PC-3 (cell line): Measurements from ENCODE around the gene CAD. TPM values are rescaled to one million over a fixed set of nuclear protein-coding genes. Genes with fewer than 3 reads are reported as not detected.

Source experiments
- ATAC-seq: fragments of 200-7000 bp; cut with Tn5 transposase; 2 replicates; pipeline ENCODE4 v1.9.1; 2020; ENCODE audit warnings: mild to moderate bottlenecking, moderate library complexity
- BruUV-seq: library from RNA; stranded (reverse); fragments of 400-500 nt; replicated peaks from 2 replicates; lab custom pipeline; 2021; lab: Mats Ljungman, UMichigan
- CTCF ChIA-PET: fragments of 300-600 bp; sonication (Branson Sonifier 250); formaldehyde crosslinking; loops from one replicate; lab custom pipeline; 2022; ENCODE audit warnings: antibody characterized with exemption; lab: Charles Lee
- POLR2A ChIA-PET: fragments of 300-600 bp; sonication (Branson Sonifier 250); formaldehyde crosslinking; loops from one replicate; lab custom pipeline; 2022; ENCODE audit warnings: antibody characterized with exemption; ENCODE audit not compliant: unreplicated experiment; lab: Charles Lee
- DNase-seq: peaks from one replicate; pipeline ENCODE4 v3.0.0-alpha.2; 2015
- H2AFZ ChIP-seq: fragments of 300-600 bp; sonication (generic); 2 replicates; pipeline ENCODE4 v1.6.0; 2016; ENCODE audit warnings: antibody characterized with exemption, low read length
- H3F3A ChIP-seq: fragments of 300-600 bp; sonication (generic); one replicate; pipeline ENCODE4 v1.6.0; 2017; ENCODE audit warnings: antibody characterized with exemption, low read length, control low read depth, mild to moderate bottlenecking; ENCODE audit not compliant: unreplicated experiment
- H3K27ac ChIP-seq: fragments of 300-600 bp; sonication (generic); 2 replicates; pipeline ENCODE4 v1.5.1; 2016; ENCODE audit warnings: mild to moderate bottlenecking, low read length
- H3K27me3 ChIP-seq: fragments of 300-600 bp; sonication (generic); 2 replicates; pipeline ENCODE4 v1.6.1; 2016; ENCODE audit warnings: low read length, mixed read lengths
- H3K36me3 ChIP-seq: fragments of 300-600 bp; sonication (generic); 2 replicates; pipeline ENCODE4 v1.6.1; 2016; ENCODE audit warnings: low read depth, mixed run types, low read length, mixed read lengths
- H3K4me1 ChIP-seq: fragments of 300-600 bp; sonication (generic); 2 replicates; pipeline ENCODE4 v1.5.1; 2016; ENCODE audit warnings: low read length; ENCODE audit not compliant: insufficient read depth
- H3K4me2 ChIP-seq: fragments of 300-600 bp; sonication (generic); 2 replicates; pipeline ENCODE4 v1.6.0; 2016; ENCODE audit warnings: low read length
- H3K4me3 ChIP-seq: fragments of 300-600 bp; sonication (generic); 2 replicates; pipeline ENCODE4 v1.5.1; 2016; ENCODE audit warnings: mild to moderate bottlenecking, low read length, mixed read lengths
- H3K79me2 ChIP-seq: fragments of 300-600 bp; sonication (generic); 2 replicates; pipeline ENCODE4 v1.6.1; 2017; ENCODE audit warnings: low read length, mixed read lengths
- H3K9ac ChIP-seq: fragments of 300-600 bp; sonication (generic); 2 replicates; pipeline ENCODE4 v1.6.0; 2016; ENCODE audit warnings: mild to moderate bottlenecking, low read length
- H3K9me2 ChIP-seq: fragments of 300-600 bp; sonication (generic); replicated peaks from 2 replicates; pipeline ENCODE4 v1.6.1; 2016; ENCODE audit warnings: mixed run types, low read length, mixed read lengths
- H3K9me3 ChIP-seq: fragments of 300-600 bp; sonication (generic); 2 replicates; pipeline ENCODE4 v1.6.1; 2016; ENCODE audit warnings: low read length, mixed read lengths
- H4K20me1 ChIP-seq: fragments of 300-600 bp; sonication (generic); 2 replicates; pipeline ENCODE4 v1.6.1; 2016; ENCODE audit warnings: low read length, mixed read lengths
- EZH2 ChIP-seq: fragments of 300-600 bp; sonication (generic); IDR thresholded peaks from one replicate; pipeline ENCODE4 v1.6.1; 2017; ENCODE audit warnings: antibody characterized with exemption, mild to moderate bottlenecking, low read length; ENCODE audit not compliant: unreplicated experiment
- EZH2phosphoT487 ChIP-seq: fragments of 300-600 bp; sonication (generic); IDR thresholded peaks from 2 replicates; pipeline ENCODE4 v1.6.1; 2018; ENCODE audit warnings: mild to moderate bottlenecking, antibody characterized with exemption, low read length, borderline replicate concordance
- intact Hi-C: fragments of 100-400 bp; cut with micrococcal nuclease; formaldehyde crosslinking; loops from 2 replicates; pipeline ENCODE4 v1.9.0; 2023
- total RNA-seq: library from RNA; depleted of rRNA; stranded (reverse); fragments of >200 nt; gene quantifications from 2 replicates; pipeline ENCODE4 v1.2.3, GENCODE V29; 2014
- TF ChIP-seq, protein P1 (sequence below): fragments of 300-600 bp; sonication (generic); conservative IDR thresholded peaks from 2 replicates; pipeline ENCODE4 v1.5.1; 2017; ENCODE audit warnings: antibody characterized with exemption, low read depth, mild to moderate bottlenecking, low read length

CAD gene
- total RNA-seq, 1 experiment from 2014 or later: 85.9 TPM

- H3K4me2 ChIP-seq: no peak overlapping the region
- BruUV-seq: no TSS peak
- no peak overlapping the region for H3K4me3 ChIP-seq
- H3K9me3 ChIP-seq: no peaks in the 10 kb centered on the region
- no peaks in the 10 kb centered on the region for H3K9me2 ChIP-seq
- no peaks in the 10 kb centered on the region for H3K79me2 ChIP-seq
- TF ChIP-seq, protein P1, sequence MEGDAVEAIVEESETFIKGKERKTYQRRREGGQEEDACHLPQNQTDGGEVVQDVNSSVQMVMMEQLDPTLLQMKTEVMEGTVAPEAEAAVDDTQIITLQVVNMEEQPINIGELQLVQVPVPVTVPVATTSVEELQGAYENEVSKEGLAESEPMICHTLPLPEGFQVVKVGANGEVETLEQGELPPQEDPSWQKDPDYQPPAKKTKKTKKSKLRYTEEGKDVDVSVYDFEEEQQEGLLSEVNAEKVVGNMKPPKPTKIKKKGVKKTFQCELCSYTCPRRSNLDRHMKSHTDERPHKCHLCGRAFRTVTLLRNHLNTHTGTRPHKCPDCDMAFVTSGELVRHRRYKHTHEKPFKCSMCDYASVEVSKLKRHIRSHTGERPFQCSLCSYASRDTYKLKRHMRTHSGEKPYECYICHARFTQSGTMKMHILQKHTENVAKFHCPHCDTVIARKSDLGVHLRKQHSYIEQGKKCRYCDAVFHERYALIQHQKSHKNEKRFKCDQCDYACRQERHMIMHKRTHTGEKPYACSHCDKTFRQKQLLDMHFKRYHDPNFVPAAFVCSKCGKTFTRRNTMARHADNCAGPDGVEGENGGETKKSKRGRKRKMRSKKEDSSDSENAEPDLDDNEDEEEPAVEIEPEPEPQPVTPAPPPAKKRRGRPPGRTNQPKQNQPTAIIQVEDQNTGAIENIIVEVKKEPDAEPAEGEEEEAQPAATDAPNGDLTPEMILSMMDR: no peak
- TF ChIP-seq EZH2 (no peak), EZH2phosphoT487 (no peak)
- no peak overlapping the region for H3K9ac ChIP-seq
- CTCF ChIA-PET: no interaction called here
- H3K27ac ChIP-seq: no peak overlapping the region
- H2AFZ ChIP-seq: no peak overlapping the region
- H4K20me1 ChIP-seq: no peaks in the 10 kb centered on the region
- intact Hi-C loops: loop anchor here (5.0 kb wide), 1 partner anchor 69 kb away; the partner anchor contains the start of genes ATRAID and SLC5A6
- H3K27me3 ChIP-seq: no peaks in the 10 kb centered on the region
- H3K36me3 ChIP-seq: no peaks in the 10 kb centered on the region
- ATAC-seq (no peak), DNase-seq (no peak)
- H3F3A ChIP-seq: no peaks in the 10 kb centered on the region
- H3K4me1 ChIP-seq: peaks cover 20% of the 10 kb centered on the region
- POLR2A ChIA-PET: no interaction called here
These were observed 64.3 kb downstream of the CAD start for GRCh38 chr2:27281442-27281841.

- ChIA-PET POLR2A (interaction anchor here (0.6 kb wide), 1 partner anchor 70 kb away, joined by 3 read pairs; the partner anchor contains the start of genes ATRAID and SLC5A6), CTCF (no interaction called here)
- Histone ChIP-seq H3K4me2 (peak within 1 kb of the TSS; percentile 32), H3F3A (no peaks in the 10 kb centered on the region), H3K27ac (peak within 1 kb of the TSS; percentile 29; the same call in 1 of the 2 replicates), H3K79me2 (no peaks in the 10 kb centered on the region), H3K9me3 (no peaks in the 10 kb centered on the region), H3K4me1 (peaks cover 20% of the 10 kb centered on the region), H3K9me2 (no peaks in the 10 kb centered on the region), H3K27me3 (no peaks in the 10 kb centered on the region), H4K20me1 (no peaks in the 10 kb centered on the region), H3K4me3 (no peak within 1 kb of the TSS), H2AFZ (peak within 1 kb of the TSS; percentile 59), H3K36me3 (no peaks in the 10 kb centered on the region), H3K9ac (no peak within 1 kb of the TSS)
- ATAC-seq (peak; percentile 44), DNase-seq (peak; percentile 49)
- no TSS peak for BruUV-seq
- intact Hi-C loops: loop anchor here (5.0 kb wide), 1 partner anchor 70 kb away; the partner anchor contains the start of genes ATRAID and SLC5A6
- TF ChIP-seq EZH2 (no peak), EZH2phosphoT487 (no peak)
- TF ChIP-seq, protein P1: no peak
These were observed 64.8 kb downstream of the CAD start, which contains the start of gene TRIM54 for GRCh38 chr2:27281855-27282559. TSS of gene TRIM54 (plus strand) at chr2:27282429. CDS start at chr2:27282732, 303 bp downstream.

GRCh38 chr2:27282892-27283291, 65.7 kb downstream of the CAD start:
- Histone ChIP-seq H3K9ac (no peak overlapping the region), H3K79me2 (no peaks in the 10 kb centered on the region), H3K4me2 (peak overlapping the region; percentile 32), H4K20me1 (no peaks in the 10 kb centered on the region), H3K9me2 (no peaks in the 10 kb centered on the region), H3K4me3 (no peak overlapping the region), H3K4me1 (peaks cover 20% of the 10 kb centered on the region), H3F3A (no peaks in the 10 kb centered on the region), H3K9me3 (no peaks in the 10 kb centered on the region), H3K36me3 (no peaks in the 10 kb centered on the region), H2AFZ (peak overlapping the region; percentile 59), H3K27me3 (no peaks in the 10 kb centered on the region), H3K27ac (0 out of 2 replicates have a peak overlapping the region, but pooled peaks have one; percentile 29)
- ChIA-PET POLR2A (interaction anchor here (0.6 kb wide), 1 partner anchor 20 kb away, joined by 5 read pairs; no protein-coding TSS in a partner anchor), CTCF (interaction anchor here (0.5 kb wide), 1 partner anchor 15 kb away, joined by 3 read pairs; no protein-coding TSS in a partner anchor)
- BruUV-seq: no TSS peak
- peak; percentile 53 for DNase-seq
- peak; percentile 70 for ATAC-seq
- intact Hi-C loops: loop anchor here (5.0 kb wide), 1 partner anchor 71 kb away; the partner anchor contains the start of genes ATRAID and SLC5A6
- no peak for TF ChIP-seq EZH2phosphoT487
- TF ChIP-seq, protein P1: no peak
- no peak for TF ChIP-seq EZH2
